GM10248 (cell line): ENCODE results near the gene CXCR3.
"Not testable (repeated sequence)": the region's sequence is repeated elsewhere in the genome, so short reads cannot be mapped to it uniquely, and the experiment has no call there.

Experiments used
- CTCF ChIA-PET: fragments of 300-600 bp; sonication (Branson Sonifier 250); formaldehyde crosslinking; extraction: SDS; loops from one replicate; lab custom pipeline; 2021; ENCODE audit warnings: antibody characterized with exemption; lab: Yijun Ruan, JAX
- POLR2A ChIA-PET: fragments of 350-650 bp; sonication (Branson Sonifier 250); formaldehyde crosslinking; extraction: SDS; loops from one replicate; lab custom pipeline; 2020; ENCODE audit warnings: antibody characterized with exemption; lab: Yijun Ruan, JAX
- DNase-seq: peaks from one replicate; pipeline ENCODE4 v3.0.0; 2012; ENCODE audit errors: extremely low spot score
- CTCF ChIP-seq: IDR thresholded peaks from 2 replicates; pipeline ENCODE4 v1.5.1; 2012; ENCODE audit warnings: mild to moderate bottlenecking, low read depth; ENCODE audit errors: extremely low read depth, missing control alignments, control extremely low read depth

CXCR3 gene

DNA sequence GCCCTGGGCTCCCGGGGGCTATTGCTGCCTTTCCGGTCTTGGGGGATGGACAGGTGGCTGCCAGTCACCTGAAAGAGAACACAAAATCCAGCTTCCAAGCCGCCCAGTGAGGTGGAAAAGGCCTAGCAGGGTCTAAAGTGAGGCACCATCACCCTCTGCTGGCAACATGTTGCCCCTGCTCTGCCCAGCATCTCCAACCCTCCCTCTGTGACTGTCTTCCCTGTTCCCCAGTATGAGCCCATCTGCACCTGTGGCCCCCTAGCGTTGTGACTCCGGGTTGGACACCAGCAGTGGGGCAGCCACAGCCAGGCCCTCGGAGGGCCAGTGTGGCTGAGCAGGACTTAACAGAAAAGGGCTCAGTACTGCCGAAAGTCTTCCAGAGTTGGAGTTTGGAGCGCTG, 45.9 kb upstream of the CXCR3 start:
- not testable (repeated sequence) for DNase-seq

GRCh38 chrX:71663238-71663637, 44.9 kb upstream of the CXCR3 start:
- DNase-seq, CTCF ChIA-PET, POLR2A ChIA-PET: not testable (repeated sequence)

More for the DNA sequence above, 45.9 kb upstream of the CXCR3 start:
- TF ChIP-seq CTCF, result peak; percentile 11
- POLR2A ChIA-PET, CTCF ChIA-PET: not testable (repeated sequence)

- CTCF ChIA-PET, DNase-seq, POLR2A ChIA-PET: not testable (repeated sequence)
Measured at GRCh38 chrX:71662654-71663053, 44.3 kb upstream of the CXCR3 start.

- CTCF ChIA-PET, result no interaction called here
- no peak for TF ChIP-seq CTCF
- POLR2A ChIA-PET, result no interaction called here
- no peak for DNase-seq
Measured at GRCh38 chrX:71661919-71662318, 43.6 kb upstream of the CXCR3 start.

GRCh38 chrX:71660562-71661416, 42.5 kb upstream of the CXCR3 start:
- CTCF ChIA-PET, result no interaction called here
- TF ChIP-seq CTCF, result no peak
- POLR2A ChIA-PET, result no interaction called here
- DNase-seq, result no peak

- CTCF ChIA-PET, result no interaction called here
- DNase-seq, result no peak
- no peak for TF ChIP-seq CTCF
- POLR2A ChIA-PET, result no interaction called here
Measured at GRCh38 chrX:71659959-71660358, 41.6 kb upstream of the CXCR3 start.

DNA sequence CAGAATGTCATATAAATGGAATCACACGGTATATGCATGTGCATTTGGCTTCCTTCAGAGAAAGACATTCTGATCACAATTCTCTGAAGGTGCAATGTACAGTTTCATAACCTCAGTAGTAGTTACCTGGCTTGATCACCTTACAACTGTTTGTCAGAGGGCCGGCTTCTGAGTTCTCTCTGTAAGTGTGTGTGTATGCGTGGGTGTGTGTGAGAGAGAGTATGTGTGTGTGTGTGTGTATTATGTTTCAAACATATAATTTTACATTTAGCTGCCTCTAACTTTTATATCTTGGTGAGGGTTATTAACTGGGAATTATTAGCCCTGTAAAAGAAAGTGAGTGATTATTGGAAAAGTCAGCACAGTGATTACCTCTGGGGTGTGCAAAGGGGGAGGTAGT, 41.0 kb upstream of the CXCR3 start:
- no peak for DNase-seq
- TF ChIP-seq CTCF, result no peak
- POLR2A ChIA-PET, result no interaction called here
- CTCF ChIA-PET, result no interaction called here
